Ovary (tissue), 3 donors: ENCODE measurements around the gene HOXA4.

ENCODE experiments used
- CTCF ChIP-seq, 3 donors: fragments of 450-650 bp in 2 of 3; fragments of 200-600 bp in 1 of 3; IDR thresholded peaks; one replicate each; pipeline versions ENCODE4 v1.5.1 to v1.8.0; 2016 to 2022; ENCODE audit warnings: antibody characterized with exemption in 3 of 3, mild to moderate bottlenecking in 1 of 3
- POLR2A ChIP-seq: fragments of 450-650 bp; IDR thresholded peaks from one replicate; pipeline ENCODE4 v1.6.1; 2017; ENCODE audit warnings: antibody characterized with exemption, mild to moderate bottlenecking, moderate library complexity
- donor health status: DM: no; HTN: no; CAD: no.

- TF ChIP-seq CTCF (IDR thresholded peaks at IDR 0.05) (no peak), POLR2A (no peak)
Observed at GRCh38 chr7:27132214-27132613, 1.7 kb upstream of the HOXA4 start.
